Right lobe of liver (tissue), 4 donors: ENCODE data around the gene STK32A.

Source experiments
- CTCF ChIP-seq, 4 donors: fragments of 200-600 bp in 3 of 4; fragments of 450-650 bp in 1 of 4; IDR thresholded peaks; one replicate each; pipeline versions ENCODE4 v1.5.1 to v1.8.0; 2016 to 2022; ENCODE audit warnings: antibody characterized with exemption in 4 of 4, mild to moderate bottlenecking in 2 of 4
- POLR2A ChIP-seq: fragments of 450-650 bp; IDR thresholded peaks from one replicate; pipeline ENCODE4 v1.6.1; 2017; ENCODE audit warnings: antibody characterized with exemption, mild to moderate bottlenecking
- donor health status: DM: no; HTN: no; CAD: no.
- donor health status: DM: no; HTN: no; CAD: no.
- donor health status: DM: no; HTN: yes; CAD: no.

DNA sequence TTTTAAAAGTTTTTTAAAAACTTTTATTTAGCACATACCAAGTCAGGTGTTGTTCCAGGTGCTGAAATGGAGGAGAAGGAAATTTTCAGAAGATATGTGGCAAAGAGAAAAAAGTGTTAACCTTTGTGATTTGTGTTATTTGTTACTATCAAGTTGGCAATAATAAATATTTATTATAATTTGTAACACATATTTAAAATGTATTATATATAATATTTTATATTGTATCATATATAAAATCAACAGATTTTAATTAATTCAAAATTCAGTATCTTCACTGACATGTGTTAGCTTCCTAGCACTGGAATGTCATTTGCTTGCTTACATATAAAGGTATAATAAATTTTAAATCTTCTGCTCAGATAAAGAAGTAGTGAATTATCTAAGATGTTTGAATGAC is 71.5 kb downstream of the STK32A start:
- no peak for TF ChIP-seq POLR2A
- TF ChIP-seq CTCF (IDR thresholded peaks at IDR 0.05) = no peak
